Measurements from ENCODE around the gene GGA3.

GRCh38 chr17:75231071-75231470 lies 30.3 kb downstream of the GGA3 start:
- TF ChIP-seq CTCF (IDR thresholded peaks at IDR 0.05) (no peak), POLR2A (IDR thresholded peaks at IDR 0.05) (no peak)
